ENCODE data around the gene POLE2.

DNA sequence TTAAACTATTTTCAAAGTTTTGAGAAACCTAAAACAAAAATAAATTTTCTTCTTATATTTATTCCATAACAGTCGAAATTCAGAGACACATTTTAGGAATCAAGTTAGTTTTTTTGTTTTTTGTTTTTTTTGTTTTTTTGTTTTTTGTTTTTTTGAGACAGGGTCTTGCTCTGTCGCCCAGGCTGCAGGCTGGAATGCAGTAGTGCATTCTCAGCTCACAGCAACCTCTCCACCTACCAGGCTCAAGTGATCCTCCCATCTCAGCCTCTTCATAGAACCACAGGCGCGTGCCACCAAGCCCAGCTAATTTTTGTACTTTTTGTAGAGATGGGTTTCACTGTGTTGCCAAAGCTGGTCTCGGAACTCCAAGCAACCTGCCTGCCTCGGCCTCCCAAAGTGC is 34.5 kb downstream of the POLE2 start:
- TF ChIP-seq, protein P1, sequence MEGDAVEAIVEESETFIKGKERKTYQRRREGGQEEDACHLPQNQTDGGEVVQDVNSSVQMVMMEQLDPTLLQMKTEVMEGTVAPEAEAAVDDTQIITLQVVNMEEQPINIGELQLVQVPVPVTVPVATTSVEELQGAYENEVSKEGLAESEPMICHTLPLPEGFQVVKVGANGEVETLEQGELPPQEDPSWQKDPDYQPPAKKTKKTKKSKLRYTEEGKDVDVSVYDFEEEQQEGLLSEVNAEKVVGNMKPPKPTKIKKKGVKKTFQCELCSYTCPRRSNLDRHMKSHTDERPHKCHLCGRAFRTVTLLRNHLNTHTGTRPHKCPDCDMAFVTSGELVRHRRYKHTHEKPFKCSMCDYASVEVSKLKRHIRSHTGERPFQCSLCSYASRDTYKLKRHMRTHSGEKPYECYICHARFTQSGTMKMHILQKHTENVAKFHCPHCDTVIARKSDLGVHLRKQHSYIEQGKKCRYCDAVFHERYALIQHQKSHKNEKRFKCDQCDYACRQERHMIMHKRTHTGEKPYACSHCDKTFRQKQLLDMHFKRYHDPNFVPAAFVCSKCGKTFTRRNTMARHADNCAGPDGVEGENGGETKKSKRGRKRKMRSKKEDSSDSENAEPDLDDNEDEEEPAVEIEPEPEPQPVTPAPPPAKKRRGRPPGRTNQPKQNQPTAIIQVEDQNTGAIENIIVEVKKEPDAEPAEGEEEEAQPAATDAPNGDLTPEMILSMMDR (IDR thresholded peaks at IDR 0.05), result no peak
- TF ChIP-seq POLR2A (IDR thresholded peaks at IDR 0.05) (no peak), EP300 (IDR thresholded peaks at IDR 0.05; ENCODE audit: low read depth) (no peak)
